Dendritic cell treated with granulocyte-macrophage colony-stimulating factor and Interleukin-4, amounts not matched to agents 40 ng/mL and 50 ng/mL, for 4 days (primary cell): Measurements from ENCODE around the gene RFNG.

ENCODE experiments used
- H3K27ac Mint-ChIP-seq: one replicate; pipeline ENCODE4 v1.8.0; 2022; ENCODE audit warnings: mild to moderate bottlenecking, mixed read lengths
- H3K27me3 Mint-ChIP-seq: one replicate; pipeline ENCODE4 v1.8.0; 2022; ENCODE audit warnings: mild to moderate bottlenecking, mixed read lengths
- H3K36me3 Mint-ChIP-seq: one replicate; pipeline ENCODE4 v1.8.0; 2022; ENCODE audit warnings: low read depth, mixed read lengths
- H3K4me1 Mint-ChIP-seq: one replicate; pipeline ENCODE4 v1.8.0; 2022; ENCODE audit warnings: low read depth, mixed read lengths
- H3K4me3 Mint-ChIP-seq: one replicate; pipeline ENCODE4 v1.8.0; 2022; ENCODE audit warnings: mild to moderate bottlenecking, moderate library complexity, mixed read lengths
- H3K9me3 Mint-ChIP-seq: one replicate; pipeline ENCODE4 v1.8.0; 2022; ENCODE audit warnings: mixed read lengths
- intact Hi-C: fragments of 100-400 bp; cut with micrococcal nuclease; formaldehyde crosslinking; loops from one replicate; pipeline ENCODE4 v1.15.0; 2022

The RFNG gene

DNA sequence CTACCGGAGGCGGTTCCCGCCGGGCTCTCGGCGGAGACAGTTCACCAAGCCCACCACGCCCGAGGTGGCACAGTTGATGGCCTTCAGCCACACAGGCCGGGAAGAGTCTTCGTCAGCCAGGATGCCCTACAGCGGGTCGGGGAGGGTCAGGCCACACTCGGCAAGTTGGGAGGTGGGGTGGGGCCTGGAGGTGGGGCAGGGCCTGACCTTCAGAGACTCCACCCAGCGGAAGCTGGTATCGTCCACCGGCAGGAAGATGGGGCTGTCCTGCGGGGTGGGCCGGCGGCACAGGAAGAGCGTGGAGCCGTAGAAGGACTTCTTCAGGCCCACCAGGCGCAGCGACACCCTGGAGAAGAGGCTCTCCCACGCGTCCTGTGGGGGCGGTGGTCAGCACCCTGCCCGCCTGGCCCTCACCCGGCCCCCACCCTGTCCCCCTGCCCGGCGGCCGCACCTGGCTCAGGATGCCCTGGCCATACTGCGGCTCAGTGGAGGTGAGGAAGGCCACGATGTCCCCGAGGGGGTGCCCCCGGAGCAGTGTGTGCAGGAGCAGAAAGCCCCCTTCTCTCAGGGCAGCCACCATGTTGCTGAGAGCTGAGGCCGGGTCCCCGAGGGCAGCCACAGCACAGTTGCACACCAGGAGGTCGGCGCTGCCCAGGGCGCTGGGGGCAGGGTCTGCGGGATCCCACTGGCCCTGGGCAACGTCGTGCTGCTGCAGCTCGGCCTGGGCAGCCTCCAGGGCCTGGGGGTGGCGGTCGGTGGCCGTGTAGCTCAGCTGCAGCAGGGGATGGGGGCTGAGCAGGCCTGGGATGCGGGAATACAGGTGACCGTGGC is 33.6 kb upstream of the RFNG start:
- H3K27ac Mint-ChIP-seq: no peak overlapping the region
- no peak overlapping the region for H3K4me3 Mint-ChIP-seq
- no peaks in the 10 kb centered on the region for H3K4me1 Mint-ChIP-seq
- intact Hi-C loops: no loop called here
- H3K9me3 Mint-ChIP-seq: no peaks in the 10 kb centered on the region
- H3K27me3 Mint-ChIP-seq: no peaks in the 10 kb centered on the region
- peaks cover 100% of the 10 kb centered on the region for H3K36me3 Mint-ChIP-seq

DNA sequence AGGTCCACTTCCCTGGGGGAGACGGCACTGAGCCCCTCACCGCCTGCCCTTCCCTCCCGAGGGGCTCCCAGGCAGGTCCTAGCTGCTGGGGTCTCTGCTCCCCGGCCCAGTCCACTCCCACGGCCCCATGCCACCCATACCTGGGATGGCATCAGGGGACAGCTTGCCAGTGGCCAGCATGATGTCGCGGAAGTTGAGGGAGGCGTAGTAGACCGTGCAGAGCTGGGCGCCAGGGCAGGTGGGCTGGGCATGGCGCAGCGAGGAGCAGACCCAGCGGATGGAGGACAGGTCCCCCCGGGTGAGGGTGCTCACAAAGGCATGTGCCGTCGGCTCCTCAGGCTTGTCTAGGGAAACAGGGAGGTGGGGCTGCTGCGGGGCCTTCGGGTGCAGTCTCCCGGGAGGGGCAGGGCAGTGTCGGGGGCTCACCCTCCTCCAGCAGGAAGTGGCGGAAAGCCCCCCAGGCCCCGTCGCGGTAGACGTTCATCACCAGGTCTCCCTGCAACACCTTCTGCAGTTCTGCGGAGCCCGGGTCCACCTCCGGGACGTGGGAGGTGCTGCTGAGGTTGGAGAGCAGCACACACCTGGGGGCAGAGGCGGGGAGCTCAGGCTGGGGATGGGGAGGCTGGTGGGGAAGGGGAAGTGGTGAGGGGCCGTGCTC is 32.9 kb upstream of the RFNG start:
- Mint-ChIP-seq H3K27ac (no peak overlapping the region), H3K9me3 (no peaks in the 10 kb centered on the region), H3K27me3 (no peaks in the 10 kb centered on the region), H3K4me3 (no peak overlapping the region), H3K4me1 (no peaks in the 10 kb centered on the region), H3K36me3 (peaks cover 100% of the 10 kb centered on the region)
- intact Hi-C loops: no loop called here

DNA sequence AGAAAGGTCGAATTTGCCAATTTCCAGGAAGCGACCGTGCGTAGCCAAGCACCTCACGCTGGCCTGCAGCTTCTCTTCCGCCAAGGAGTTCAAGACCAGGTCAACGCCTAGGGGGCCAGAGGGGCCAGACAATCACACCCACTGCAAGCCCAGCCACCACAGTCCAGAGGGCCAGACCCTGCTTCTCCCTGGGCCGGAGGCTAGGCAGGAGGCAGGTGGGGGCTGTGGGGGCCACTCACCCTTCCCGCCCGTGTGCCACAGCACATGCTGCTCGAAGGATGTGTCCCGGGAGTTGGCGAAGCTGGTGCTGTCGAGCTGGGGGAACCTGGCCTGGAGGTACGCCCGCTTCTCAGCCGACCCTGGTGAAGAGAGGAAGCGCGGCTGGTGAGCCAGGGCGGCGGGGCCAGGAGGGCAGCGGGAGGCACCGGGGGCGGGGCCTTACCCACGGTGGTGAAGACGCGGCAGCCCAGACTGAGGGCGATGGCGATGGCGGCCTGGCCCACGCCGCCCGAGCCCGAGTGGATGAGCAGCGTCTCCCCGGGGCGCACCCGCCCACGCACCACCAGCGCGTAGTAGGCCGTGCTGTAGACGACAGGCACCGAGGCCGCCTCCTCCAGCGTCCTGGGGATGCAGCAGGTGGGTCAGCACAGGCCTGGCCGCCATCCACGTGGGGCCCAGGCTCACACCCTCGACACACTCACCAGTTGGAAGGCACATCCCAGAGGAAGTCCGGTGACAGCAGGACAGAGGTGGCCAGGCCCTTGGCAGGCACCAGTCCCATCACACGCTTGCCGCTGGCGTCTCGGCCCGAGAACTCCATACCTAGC is 32.1 kb upstream of the RFNG start:
- Mint-ChIP-seq H3K4me1 (no peaks in the 10 kb centered on the region), H3K27ac (no peak overlapping the region), H3K9me3 (no peaks in the 10 kb centered on the region), H3K4me3 (no peak overlapping the region), H3K27me3 (no peaks in the 10 kb centered on the region), H3K36me3 (peaks cover 100% of the 10 kb centered on the region)
- intact Hi-C loops: no loop called here

DNA sequence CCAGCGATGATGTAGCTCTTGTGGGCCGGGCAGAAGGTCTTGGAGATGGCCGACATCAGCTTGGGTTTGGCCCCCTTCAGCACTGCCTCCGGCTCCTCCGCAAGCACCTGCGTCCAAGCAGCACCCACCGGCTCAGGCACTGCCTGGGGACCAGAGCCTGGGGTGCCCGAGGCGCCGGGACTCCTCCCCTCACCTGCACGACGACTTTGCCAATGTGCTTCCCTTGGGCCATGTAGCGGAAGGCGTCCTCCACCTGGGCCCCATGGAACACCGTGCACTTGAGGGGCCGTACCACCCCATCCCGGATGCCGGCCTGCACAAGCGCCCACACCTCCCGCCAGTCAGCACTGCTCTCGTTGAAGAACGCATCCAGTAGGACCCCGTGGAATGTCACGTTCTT is 31.4 kb upstream of the RFNG start:
- no peaks in the 10 kb centered on the region for H3K9me3 Mint-ChIP-seq
- peaks cover 3% of the 10 kb centered on the region for H3K4me1 Mint-ChIP-seq
- H3K27ac Mint-ChIP-seq: no peak overlapping the region
- intact Hi-C loops: no loop called here
- H3K36me3 Mint-ChIP-seq: peaks cover 100% of the 10 kb centered on the region
- H3K4me3 Mint-ChIP-seq: no peak overlapping the region
- no peaks in the 10 kb centered on the region for H3K27me3 Mint-ChIP-seq

DNA sequence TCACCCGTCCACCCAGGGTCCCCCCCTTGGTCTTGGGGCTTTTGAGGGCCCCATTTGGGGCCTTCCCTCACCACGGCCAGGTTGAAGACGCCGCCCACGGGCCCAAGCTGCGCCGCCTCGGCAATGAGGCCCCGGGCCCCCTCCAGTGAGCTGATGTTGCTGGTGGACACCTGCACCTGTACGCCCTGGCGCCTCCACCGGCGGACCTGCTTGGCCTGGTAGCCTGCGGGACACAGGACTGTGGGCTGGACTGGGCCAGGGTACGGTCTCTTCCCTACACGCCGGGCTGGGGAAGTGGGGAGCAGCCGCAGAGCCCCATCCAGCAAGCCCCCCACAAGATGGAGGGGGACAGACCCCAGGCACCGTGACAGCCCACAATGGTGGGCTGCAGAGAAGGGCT is 30.8 kb upstream of the RFNG start:
- intact Hi-C loops: no loop called here
- Mint-ChIP-seq H3K4me3 (no peak overlapping the region), H3K27ac (no peak overlapping the region), H3K27me3 (no peaks in the 10 kb centered on the region), H3K9me3 (no peaks in the 10 kb centered on the region), H3K36me3 (peaks cover 100% of the 10 kb centered on the region), H3K4me1 (peaks cover 5% of the 10 kb centered on the region)

DNA sequence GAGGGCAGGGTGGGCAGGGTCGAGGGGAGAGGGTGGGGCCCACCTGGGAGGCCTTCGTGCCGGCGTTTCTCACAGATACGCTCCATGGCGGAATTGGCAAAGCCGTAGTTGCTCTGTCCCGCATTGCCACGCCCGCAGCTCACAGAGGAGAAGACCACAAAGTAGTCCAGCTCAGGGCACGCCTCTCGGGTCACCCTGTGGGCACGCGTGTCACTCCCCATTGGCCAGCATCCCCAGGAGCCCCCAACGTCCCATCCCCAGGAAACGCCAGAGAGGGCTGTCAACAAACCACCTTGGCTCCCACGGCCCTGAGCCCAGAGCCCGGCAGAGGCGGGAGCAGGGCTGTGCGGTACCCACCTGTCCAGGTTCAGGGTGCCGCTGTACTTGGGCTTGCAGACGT is 30.4 kb upstream of the RFNG start:
- peaks cover 5% of the 10 kb centered on the region for H3K4me1 Mint-ChIP-seq
- intact Hi-C loops: no loop called here
- no peak overlapping the region for H3K27ac Mint-ChIP-seq
- no peaks in the 10 kb centered on the region for H3K9me3 Mint-ChIP-seq
- no peaks in the 10 kb centered on the region for H3K27me3 Mint-ChIP-seq
- H3K4me3 Mint-ChIP-seq: no peak overlapping the region
- H3K36me3 Mint-ChIP-seq: peaks cover 98% of the 10 kb centered on the region

DNA sequence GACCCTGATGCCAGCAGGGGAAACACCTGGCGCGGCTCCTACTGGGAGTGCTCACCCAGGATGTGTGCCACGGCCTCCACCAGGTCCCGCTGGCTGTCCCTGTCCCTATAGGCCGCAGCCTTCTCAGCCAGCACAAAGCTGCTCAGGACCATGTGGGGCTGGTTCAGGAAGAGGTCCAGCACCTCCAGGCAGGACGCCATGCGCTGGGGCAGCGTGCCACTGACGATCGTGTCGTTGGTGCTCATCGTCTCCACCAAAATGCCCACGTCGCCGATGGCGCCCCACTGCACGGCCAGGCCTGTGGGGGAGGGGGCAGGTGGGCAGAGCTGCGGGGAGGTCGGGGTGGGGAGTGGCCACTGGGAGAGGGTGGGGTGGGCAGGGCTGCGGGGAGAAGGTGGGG is 29.9 kb upstream of the RFNG start:
- Mint-ChIP-seq H3K36me3 (peaks cover 94% of the 10 kb centered on the region), H3K27me3 (peaks cover under 1% of the 10 kb centered on the region), H3K27ac (no peak overlapping the region), H3K9me3 (no peaks in the 10 kb centered on the region), H3K4me1 (peaks cover 5% of the 10 kb centered on the region), H3K4me3 (no peak overlapping the region)
- intact Hi-C loops: no loop called here

DNA sequence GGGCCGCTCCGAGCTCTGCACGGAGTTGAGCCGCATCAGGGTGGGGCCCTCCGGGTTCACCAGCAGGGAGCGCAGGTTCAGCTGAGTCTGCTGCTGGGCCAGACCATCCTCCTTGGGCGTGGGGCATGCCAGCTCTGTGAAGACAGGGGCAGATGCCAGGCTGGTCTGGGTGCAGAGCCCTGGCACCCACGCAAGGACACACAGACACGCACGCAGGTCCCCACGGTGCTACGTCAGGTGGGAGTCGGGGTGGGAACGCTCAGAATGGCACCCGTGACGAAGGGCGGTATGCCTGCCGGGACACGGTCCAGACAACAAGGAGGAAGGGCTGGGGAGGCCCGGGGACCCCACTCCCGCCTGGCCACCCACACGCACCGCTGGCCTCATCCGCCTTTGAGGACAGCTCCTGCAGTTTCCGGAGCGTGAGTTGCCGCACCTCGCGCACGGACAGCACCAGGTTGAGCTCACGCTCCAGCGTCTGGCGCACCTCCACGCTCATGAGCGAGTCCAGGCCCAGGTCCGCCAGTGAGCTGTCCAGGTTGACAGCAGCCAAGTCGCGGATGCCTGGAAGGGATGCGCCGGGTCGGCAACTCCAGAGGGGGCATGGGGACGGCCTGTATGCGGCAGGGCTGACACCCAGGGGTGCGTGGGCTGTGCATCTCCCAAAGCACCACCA is 29.3 kb upstream of the RFNG start:
- H3K27ac Mint-ChIP-seq: no peak overlapping the region

DNA sequence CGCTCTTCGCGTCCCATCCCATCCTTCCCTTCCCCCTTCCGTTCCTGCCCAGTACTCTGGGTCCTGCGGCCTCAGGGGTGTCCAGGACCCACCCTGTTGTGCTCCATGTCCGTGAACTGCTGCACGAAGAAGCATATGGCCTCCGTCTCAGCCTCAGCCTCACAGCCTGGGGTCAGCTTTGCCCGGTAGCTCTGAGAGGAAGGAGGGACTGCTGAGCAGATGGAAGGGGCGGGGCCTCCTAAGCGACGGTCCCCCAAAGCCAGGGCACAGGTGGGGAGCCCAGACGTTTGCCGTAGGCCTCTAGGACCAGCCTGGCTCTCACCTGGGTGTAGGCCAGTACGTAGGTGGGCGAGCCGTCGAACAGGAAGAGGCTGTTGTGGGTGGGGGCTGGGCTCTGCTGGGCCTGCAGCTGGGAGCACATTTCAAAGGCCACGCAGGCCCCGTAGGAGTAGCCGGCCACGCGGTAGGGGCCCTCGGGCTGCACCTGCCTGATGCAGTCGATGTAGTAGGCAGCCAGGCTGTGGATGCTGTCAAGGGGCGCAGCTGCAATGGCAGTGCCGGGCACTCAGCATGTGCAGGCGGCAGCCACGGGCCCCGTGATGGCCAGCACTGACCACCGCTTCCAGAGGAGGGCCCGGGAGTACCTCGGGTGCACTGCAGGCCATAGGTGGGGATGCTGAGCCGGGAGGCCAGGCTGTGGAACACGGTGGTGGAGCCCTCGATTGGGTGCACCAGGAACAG is 28.6 kb upstream of the RFNG start:
- Mint-ChIP-seq H3K27me3 (peaks cover 1% of the 10 kb centered on the region), H3K9me3 (no peaks in the 10 kb centered on the region), H3K36me3 (peaks cover 81% of the 10 kb centered on the region), H3K4me1 (peaks cover 5% of the 10 kb centered on the region), H3K4me3 (no peak overlapping the region), H3K27ac (no peak overlapping the region)
- intact Hi-C loops: no loop called here

More for the DNA sequence above, 29.3 kb upstream of the RFNG start:
- Mint-ChIP-seq H3K36me3 (peaks cover 88% of the 10 kb centered on the region), H3K4me1 (peaks cover 5% of the 10 kb centered on the region), H3K9me3 (no peaks in the 10 kb centered on the region), H3K27me3 (peaks cover 1% of the 10 kb centered on the region), H3K4me3 (no peak overlapping the region)
- intact Hi-C loops: no loop called here

DNA sequence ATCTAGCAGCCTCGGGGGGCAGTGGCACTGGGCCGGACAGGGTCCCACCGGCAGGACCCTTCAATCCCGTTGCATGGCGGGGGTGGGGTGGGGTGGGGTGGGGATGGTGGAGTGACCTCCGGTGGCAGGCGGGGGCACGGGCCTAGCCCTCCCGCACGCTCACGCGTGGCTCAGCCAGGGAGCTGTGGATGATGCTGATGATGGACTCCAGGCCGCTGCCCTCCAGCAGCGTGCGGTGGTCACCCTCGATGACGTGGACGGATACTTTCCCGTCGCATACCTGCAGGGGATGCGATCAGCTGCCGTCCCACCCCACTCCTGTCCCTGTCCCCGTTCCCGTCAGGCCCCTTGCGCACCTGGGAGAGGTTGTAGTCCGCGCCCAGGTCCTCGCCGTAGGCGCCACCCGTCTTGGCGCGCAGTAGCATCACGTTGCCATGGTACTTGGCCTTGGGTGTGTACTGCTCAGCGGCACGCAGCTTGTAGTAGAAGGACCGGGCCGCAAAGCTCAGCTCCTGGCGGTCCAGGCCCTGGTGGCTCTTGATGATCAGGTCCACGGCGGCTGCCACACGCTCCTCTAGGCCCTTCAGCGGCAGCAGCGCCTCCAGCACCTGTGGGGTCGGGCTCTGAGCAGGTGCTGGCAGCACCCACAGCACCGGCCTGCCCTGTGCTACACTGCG is 27.5 kb upstream of the RFNG start:
- Mint-ChIP-seq H3K27ac (no peak overlapping the region), H3K27me3 (peaks cover 1% of the 10 kb centered on the region), H3K4me1 (peaks cover 5% of the 10 kb centered on the region), H3K4me3 (no peak overlapping the region), H3K36me3 (peaks cover 70% of the 10 kb centered on the region), H3K9me3 (no peaks in the 10 kb centered on the region)
- intact Hi-C loops: no loop called here

DNA sequence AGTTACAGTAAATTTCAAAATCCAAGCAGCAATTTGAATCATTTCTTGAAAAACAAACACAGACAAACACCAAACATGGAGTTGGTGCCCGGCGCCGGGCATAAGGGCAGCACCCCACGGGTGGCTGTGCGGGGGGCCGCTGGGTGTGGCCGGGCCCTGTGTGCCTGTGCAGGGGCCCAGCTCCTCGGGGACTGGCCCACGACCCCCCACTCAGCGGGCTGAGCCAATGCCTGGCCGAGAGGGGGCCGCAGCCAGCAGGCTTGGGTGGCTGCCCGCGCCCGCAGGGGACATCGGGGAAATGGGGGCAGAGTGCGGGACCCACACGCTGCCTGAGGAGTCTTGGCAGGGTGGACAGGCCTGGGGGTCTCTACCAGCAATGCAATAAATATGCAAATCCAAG is 26.8 kb upstream of the RFNG start:
- intact Hi-C loops: no loop called here
- peaks cover 63% of the 10 kb centered on the region for H3K36me3 Mint-ChIP-seq
- H3K27me3 Mint-ChIP-seq: peaks cover 7% of the 10 kb centered on the region
- no peak overlapping the region for H3K4me3 Mint-ChIP-seq
- peaks cover 5% of the 10 kb centered on the region for H3K4me1 Mint-ChIP-seq
- no peak overlapping the region for H3K27ac Mint-ChIP-seq
- H3K9me3 Mint-ChIP-seq: no peaks in the 10 kb centered on the region

DNA sequence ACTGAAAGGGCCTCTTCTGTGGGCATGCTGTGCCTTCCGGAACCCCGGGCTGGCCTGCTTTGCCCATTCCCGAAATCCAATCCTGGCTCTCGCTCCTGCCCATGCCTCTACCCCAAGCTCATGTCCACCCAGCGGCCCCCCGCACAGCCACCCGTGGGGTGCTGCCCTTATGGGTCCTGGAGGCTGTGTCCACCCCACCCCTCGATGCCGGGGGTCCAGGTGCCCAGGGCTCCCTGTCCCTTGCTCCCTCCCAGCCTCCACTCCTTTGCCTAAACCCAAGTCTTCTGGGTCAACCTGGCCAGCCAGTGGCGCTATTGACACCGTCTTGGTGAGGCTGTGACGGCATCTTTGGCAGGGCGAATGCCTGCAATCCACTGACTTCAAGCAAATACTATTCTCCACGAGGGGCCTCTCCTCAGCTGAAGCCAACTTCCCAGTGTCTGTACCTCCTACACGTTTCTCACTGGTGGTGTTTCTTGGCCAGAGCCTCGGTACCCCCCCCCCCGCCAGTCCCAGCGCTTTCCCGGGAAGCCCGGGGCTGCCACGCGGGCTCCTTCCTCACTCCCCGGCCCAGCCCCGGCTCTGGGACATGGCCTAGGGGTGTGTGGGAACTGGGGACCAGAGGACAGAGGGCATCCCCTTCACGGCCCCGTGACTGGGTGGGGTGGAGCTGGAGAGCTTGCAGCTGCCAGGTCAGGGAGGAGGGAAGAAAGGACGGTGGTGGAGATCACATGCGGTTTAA is 26.2 kb upstream of the RFNG start:
- Mint-ChIP-seq H3K27ac (no peak overlapping the region), H3K4me1 (peaks cover 5% of the 10 kb centered on the region), H3K9me3 (no peaks in the 10 kb centered on the region), H3K36me3 (peaks cover 56% of the 10 kb centered on the region), H3K4me3 (no peak overlapping the region), H3K27me3 (peaks cover 7% of the 10 kb centered on the region)
- intact Hi-C loops: no loop called here
